A549 treated with AZD2906 at 1 μM for 4 hours (cell line): ENCODE data around the gene TTC23L. TPM values are rescaled to one million over a fixed set of nuclear protein-coding genes. Genes with fewer than 3 reads are reported as not detected.

ENCODE experiments used
- total RNA-seq: library from RNA; stranded (reverse); fragments of 200-300 nt; extraction: Qiagen RNA extraction; gene quantifications from 5 replicates; pipeline ENCODE4 v1.2.3, GENCODE V29; 2022

Gene TTC23L, protein sequence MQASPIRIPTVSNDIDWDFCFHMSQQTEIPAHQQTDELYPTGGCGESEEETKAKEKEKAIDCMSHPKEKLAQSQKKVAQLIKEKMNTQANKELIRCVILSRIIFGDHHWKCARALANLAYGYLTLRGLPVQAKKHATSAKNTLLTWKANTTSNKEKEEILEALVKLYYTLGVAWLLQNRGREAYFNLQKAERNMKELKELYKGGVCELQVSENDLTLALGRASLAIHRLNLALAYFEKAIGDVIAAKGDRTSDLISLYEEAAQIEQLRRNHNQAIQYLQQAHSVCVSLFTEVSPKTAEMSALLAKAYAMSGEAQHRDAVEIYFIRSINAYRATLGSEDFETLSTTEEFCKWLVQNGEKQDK
- 0.11 to 0.45 TPM (median 0.17 TPM) in 4 of 5 replicates, not detected in the other for total RNA-seq

DNA sequence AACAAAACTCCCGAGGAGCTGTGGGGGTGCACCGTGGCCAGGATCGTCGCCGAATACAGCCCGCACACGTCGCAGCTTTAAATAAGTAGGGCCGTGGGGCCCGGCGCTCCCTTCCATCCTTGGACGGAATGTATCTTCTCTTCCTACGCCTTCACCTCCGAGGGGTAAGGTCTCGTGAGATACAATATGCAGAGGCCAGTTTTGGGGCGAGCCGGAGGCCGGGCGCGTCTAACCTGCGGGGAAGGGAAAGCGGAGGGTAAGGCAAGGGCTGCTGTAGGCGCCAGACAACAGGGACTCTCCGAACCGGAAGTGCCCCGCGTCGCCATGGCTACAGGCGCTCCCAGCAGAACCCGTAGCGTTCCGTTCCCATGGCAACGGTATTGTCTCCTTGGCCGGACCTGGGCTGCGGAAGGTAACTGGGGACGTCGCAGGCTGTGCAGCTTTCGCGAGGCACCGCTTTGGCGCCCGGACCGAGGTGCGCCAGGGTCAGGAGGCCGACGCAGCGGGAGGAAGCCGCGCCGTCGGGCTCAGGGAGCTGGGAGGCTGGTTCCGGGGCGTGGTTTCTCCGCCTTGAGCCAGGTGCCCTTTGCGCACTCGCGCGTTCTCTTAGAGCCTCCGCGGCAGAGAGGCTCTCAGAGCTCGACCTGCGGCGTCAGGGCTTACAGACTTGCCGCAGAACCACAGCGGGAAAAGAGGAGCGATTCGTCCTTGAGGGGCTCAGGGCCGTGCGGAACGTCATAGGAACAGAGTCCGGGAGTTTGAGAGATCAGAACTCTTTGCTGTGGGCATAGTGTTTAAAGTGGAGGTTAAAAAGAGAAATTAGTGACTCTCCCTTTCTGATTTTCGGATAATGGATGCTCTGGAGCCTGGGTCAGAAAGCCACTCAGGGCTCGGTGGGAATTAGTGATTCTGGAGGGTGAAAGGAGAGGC lies at the start of gene TTC23L:
TSS of gene TTC23L (plus strand) at position 380 of the 930 bp plus-strand sequence. CDS start 1,508 bp downstream, outside the sequence.

DNA sequence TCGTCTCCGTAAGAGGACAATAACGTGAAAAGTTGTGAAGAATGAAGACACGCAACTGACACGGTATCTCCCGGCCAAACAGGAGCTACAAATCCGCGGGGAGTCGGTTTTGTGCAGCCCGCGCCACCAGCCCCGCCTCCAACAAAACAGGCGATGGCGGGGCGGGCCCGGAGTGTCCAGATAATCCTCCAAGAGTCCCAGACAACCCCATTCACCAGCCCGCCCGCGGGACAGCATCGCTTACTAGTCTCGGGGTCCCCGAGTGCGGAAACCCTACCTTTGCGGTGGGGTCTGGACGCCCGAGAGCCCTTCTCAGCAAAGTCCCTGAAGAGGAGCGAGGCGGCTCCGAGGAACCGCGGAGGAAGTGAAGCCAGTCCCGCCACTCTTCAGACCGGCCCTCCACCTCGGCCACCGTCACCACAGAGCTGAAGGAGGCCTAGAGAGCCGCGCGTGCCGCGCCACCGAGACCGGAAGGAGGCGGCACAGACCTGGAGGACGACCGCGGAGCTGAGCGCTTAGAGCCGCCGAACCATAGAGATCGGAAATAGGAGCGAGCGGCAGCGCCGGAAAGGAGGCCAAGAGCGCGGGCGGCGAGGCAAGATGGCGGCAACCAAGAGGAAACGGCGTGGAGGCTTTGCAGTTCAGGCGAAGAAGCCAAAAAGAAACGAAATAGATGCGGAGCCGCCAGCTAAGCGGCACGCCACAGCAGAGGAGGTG lies 76.3 kb downstream of the TTC23L start, which contains the start of the genes BRIX1 and RAD1:
TSS of gene BRIX1 (plus strand) at position 573 of the 717 bp plus-strand sequence. CDS start at position 601, 28 bp downstream.
TSS of gene RAD1 (minus strand) at position 366 of the 717 bp plus-strand sequence. CDS start 612 bp downstream, outside the sequence.

DNA sequence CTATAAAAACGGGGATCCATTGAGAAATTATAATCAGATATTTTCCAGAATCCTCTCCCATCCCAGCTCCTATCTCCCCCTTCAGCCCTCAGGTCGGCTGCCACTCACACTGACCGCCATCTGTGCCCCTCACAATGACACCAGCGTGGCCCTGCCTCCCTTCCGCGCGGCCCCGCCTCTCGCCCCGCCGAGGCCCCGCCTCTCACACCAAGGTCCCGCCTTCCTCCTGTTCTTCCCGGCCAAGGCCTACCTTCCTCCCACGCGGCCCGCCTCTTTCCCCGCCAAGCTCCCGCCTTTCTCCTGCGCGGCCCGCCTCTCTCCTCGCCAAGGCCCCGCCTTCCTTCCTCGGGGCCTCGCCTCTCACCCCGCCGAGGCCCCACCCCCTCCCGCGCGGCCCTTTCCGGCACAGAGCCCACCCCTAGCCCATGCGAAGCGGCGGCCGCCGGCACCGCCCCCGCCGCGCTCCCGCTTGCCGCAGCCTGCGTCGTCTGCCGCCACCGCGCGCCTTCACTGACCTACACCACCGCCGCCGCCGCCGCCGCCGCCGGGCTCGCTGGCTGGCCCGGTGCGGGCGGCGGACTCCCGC lies 90.3 kb downstream of the TTC23L start, which contains the start of gene DNAJC21:
TSS of gene DNAJC21 (plus strand) at position 426 of the 586 bp plus-strand sequence. CDS start 261 bp downstream, outside the sequence.

Other genes starting within 250 kb of the TTC23L start
- 45.2 to 67.9 TPM (median 50.5 TPM) in 5 replicates for gene RAI14, start 182.8 kb upstream of the TTC23L start, total RNA-seq
- 30.1 to 40.5 TPM (median 30.9 TPM) in 5 replicates for gene RAD1, start 76.3 kb downstream of the TTC23L start, total RNA-seq
- gene BRIX1, start 76.5 kb downstream of the TTC23L start, total RNA-seq, result 44.5 to 49.4 TPM (median 46.4 TPM) in 5 replicates
- 21.2 to 29.7 TPM (median 23.5 TPM) in 5 replicates for gene DNAJC21, start 90.4 kb downstream of the TTC23L start, total RNA-seq
- not detected in 5 replicates for gene AGXT2, start 208.8 kb downstream of the TTC23L start, total RNA-seq